AG10803 (cell line): Measurements from ENCODE around the gene ATXN1.

Experiments used
- DNase-seq: peaks from one replicate; pipeline ENCODE4 v3.0.0; 2010; ENCODE audit warnings: low read depth
- H3K4me3 ChIP-seq: 2 replicates; pipeline ENCODE4 v1.5.1; 2011; ENCODE audit warnings: mild to moderate bottlenecking, low read length, control low read depth
- TF ChIP-seq, protein P1 (sequence below): conservative IDR thresholded peaks from 2 replicates; pipeline ENCODE4 v1.5.1; 2011; ENCODE audit warnings: mild to moderate bottlenecking, low read length, control low read depth, inconsistent platforms

ATXN1 gene

DNA sequence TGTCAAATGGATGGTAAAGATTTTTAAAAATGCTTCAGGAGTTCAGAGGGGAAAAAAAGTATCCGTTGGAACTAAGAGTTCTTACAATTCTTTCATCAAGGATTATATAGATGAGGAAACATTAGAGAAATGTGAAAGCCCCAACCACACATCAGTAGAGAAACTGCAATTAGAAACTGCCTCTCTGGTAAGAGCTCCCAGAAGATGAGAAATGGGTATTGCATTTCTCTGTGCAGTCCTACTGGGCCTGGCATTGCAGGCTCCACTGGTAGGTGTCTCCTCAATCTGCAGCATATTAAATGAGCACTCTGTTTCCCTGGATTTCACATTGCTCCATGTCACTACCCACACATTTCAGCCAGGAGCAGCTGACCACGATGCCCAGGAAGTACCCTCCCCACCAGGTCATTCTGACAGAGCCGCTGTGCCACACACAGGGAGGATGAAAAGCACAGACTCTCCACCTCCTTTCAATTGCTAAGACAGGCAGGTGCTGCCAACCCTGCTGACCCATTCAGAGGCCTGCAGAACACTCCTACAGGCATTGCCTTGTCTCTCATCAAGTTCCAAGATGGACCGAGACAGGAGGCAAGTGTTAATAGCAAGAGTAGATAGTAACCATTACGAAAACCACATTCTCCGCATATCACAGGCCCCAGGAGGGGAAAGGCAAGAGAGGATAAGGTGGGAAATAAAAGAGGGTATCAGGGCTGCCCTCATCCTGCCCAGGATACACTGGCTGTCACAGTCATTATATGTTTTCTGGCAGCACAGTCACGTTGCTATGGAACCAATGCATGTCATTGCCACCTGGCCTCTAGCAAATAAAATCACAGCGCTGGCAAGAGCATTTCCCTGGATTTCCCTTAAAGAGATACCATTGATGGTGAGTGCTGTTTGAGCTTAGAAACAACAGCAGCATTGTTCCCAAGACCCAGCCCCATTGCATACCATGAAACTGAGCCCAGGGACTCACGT lies 241.7 kb downstream of the ATXN1 start:
- no peak for DNase-seq
- TF ChIP-seq, protein P1, sequence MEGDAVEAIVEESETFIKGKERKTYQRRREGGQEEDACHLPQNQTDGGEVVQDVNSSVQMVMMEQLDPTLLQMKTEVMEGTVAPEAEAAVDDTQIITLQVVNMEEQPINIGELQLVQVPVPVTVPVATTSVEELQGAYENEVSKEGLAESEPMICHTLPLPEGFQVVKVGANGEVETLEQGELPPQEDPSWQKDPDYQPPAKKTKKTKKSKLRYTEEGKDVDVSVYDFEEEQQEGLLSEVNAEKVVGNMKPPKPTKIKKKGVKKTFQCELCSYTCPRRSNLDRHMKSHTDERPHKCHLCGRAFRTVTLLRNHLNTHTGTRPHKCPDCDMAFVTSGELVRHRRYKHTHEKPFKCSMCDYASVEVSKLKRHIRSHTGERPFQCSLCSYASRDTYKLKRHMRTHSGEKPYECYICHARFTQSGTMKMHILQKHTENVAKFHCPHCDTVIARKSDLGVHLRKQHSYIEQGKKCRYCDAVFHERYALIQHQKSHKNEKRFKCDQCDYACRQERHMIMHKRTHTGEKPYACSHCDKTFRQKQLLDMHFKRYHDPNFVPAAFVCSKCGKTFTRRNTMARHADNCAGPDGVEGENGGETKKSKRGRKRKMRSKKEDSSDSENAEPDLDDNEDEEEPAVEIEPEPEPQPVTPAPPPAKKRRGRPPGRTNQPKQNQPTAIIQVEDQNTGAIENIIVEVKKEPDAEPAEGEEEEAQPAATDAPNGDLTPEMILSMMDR, result no peak
- H3K4me3 ChIP-seq, result no peak overlapping the region

GRCh38 chr6:16518265-16518664 lies 243.0 kb downstream of the ATXN1 start:
- TF ChIP-seq, protein P1, result no peak
- DNase-seq, result no peak
- H3K4me3 ChIP-seq, result no peak overlapping the region

DNA sequence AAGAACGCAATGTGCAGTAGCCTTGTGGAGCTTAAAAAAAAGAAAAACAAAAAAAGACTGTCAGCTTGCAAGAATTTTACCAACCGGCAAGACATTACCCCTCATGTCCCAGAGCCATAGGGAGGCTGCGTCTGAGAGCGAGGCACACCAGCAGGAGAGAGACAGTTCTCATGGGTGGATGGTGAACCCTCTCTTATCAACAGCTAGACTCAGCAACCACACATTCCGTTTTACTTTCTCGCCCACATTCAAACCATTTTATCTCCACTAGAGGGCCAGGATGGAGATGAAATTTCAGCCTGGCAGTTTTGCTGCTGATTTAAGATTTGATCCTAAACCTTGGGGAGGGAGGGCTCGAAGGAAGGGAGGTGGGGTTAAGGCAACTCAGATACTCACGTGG lies 247.0 kb downstream of the ATXN1 start:
- DNase-seq, result peak; percentile 59
- TF ChIP-seq, protein P1, result peak; percentile 63
- no peak overlapping the region for H3K4me3 ChIP-seq

- DNase-seq, result no peak
- no peak overlapping the region for H3K4me3 ChIP-seq
- TF ChIP-seq, protein P1, result no peak
These were observed 248.5 kb downstream of the ATXN1 start for GRCh38 chr6:16512544-16513290.

DNA sequence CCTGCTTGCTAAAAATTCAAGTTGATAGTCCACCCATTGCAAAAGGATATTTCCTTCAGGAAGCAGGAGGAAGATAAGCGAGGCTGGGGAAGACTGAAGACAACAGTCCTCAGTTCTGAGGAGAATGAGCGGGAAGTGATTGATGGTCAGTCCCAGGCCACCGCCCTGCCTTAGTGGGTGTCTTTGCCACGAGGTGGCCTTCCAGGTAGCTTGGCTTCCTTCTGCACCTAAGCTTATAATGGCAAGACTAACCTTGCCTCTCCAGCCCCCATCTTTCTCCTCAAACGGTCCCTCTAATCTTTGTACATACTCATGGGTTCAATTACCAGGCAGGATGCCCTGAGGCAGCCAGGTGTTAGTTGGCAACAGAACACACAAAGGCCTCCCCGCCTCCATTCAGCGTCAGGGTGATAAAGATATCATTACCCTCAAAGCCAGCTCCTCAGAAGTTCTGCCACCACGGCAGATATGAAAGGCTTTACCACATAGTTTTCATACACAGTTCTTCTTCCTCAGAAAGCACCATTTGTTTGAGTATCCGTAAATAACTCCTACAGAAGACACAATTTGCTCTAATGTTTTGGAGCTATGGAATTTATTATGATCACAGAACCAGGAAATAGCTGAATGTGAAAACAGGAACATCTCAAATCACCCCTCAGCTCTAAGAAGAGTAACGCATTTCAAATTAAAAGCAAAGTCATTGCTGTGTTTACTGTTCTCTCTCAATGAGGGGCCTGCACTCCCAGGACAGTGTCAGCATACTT lies 249.4 kb downstream of the ATXN1 start:
- H3K4me3 ChIP-seq, result no peak overlapping the region
- TF ChIP-seq, protein P1, result no peak
- DNase-seq, result no peak

- H3K4me3 ChIP-seq, result no peak overlapping the region
- DNase-seq, result peak; percentile 56
- TF ChIP-seq, protein P1, result peak; percentile 71
These were observed 250.1 kb downstream of the ATXN1 start for GRCh38 chr6:16511040-16511660.
